CD4-positive, alpha-beta T cell (primary cell): Measurements from ENCODE around the gene IPO11. TPM values are rescaled to one million over a fixed set of nuclear protein-coding genes. Genes with fewer than 3 reads are reported as not detected.

ENCODE experiments used
- ATAC-seq: fragments of 200-7000 bp; cut with Tn5 transposase; one replicate; pipeline ENCODE4 v1.10.0; 2022; ENCODE audit warnings: mild to moderate bottlenecking; ENCODE audit not compliant: poor library complexity
- CTCF ChIA-PET: fragments of 350-600 bp; sonication (Branson Sonifier 250); formaldehyde crosslinking; loops from one replicate; lab custom pipeline; 2021; ENCODE audit warnings: antibody characterized with exemption, inconsistent platforms; lab: Charles Lee
- POLR2A ChIA-PET: fragments of 350-600 bp; sonication (Branson Sonifier 250); formaldehyde crosslinking; loops from one replicate; lab custom pipeline; 2021; ENCODE audit warnings: antibody characterized with exemption, inconsistent platforms; lab: Charles Lee
- DNase-seq, 14 experiments: peaks; one replicate each; pipeline ENCODE4 v3.0.0-alpha.2; 2013 to 2020; ENCODE audit warnings: mixed read lengths in 2 of 14
- H3K27ac ChIP-seq, 2 donors: one replicate each; pipeline versions ENCODE4 v1.5.1 to v1.7.0; 2013; ENCODE audit warnings: low read length in 2 of 2, low read depth in 1 of 2, mild to moderate bottlenecking in 1 of 2
- H3K27me3 ChIP-seq, 2 experiments: 1 replicate in 1 of 2; 2 replicates in 1 of 2; pipeline versions ENCODE4 v1.6.1 to v1.7.0; 2013; ENCODE audit warnings: low read length in 2 of 2, control low read depth in 1 of 2, mild to moderate bottlenecking in 1 of 2, moderate library complexity in 1 of 2; ENCODE audit not compliant: insufficient read depth in 2 of 2, control insufficient read depth in 1 of 2
- H3K36me3 ChIP-seq: one replicate; pipeline ENCODE4 v1.6.1; 2013; ENCODE audit warnings: low read length, control low read depth; ENCODE audit not compliant: insufficient read depth
- H3K4me1 ChIP-seq: one replicate; pipeline ENCODE4 v1.6.1; 2013; ENCODE audit warnings: low read length, control low read depth; ENCODE audit not compliant: insufficient read depth
- H3K4me3 ChIP-seq: one replicate; pipeline ENCODE4 v1.5.1; 2013; ENCODE audit warnings: mild to moderate bottlenecking, low read length, moderate library complexity
- H3K9me3 ChIP-seq, 2 experiments: 1 replicate in 1 of 2; 2 replicates in 1 of 2; pipeline versions ENCODE4 v1.6.1 to v1.7.0; 2013; ENCODE audit warnings: low read length in 2 of 2, mild to moderate bottlenecking in 2 of 2, control low read depth in 1 of 2, moderate library complexity in 1 of 2; ENCODE audit not compliant: control insufficient read depth in 1 of 2, insufficient read depth in 1 of 2
- H3K27ac Mint-ChIP-seq: one replicate; pipeline ENCODE4 v1.8.0; 2020; ENCODE audit warnings: mixed read lengths
- H3K27me3 Mint-ChIP-seq: one replicate; pipeline ENCODE4 v1.8.0; 2021; ENCODE audit warnings: mixed read lengths
- H3K36me3 Mint-ChIP-seq: one replicate; pipeline ENCODE4 v1.8.0; 2021; ENCODE audit warnings: low read depth, mixed read lengths
- H3K4me1 Mint-ChIP-seq: one replicate; pipeline ENCODE4 v1.8.0; 2021; ENCODE audit warnings: low read depth, mixed read lengths
- H3K4me3 Mint-ChIP-seq: one replicate; pipeline ENCODE4 v1.8.0; 2020; ENCODE audit warnings: mild to moderate bottlenecking, mixed read lengths
- H3K9me3 Mint-ChIP-seq: one replicate; pipeline ENCODE4 v1.8.0; 2020; ENCODE audit warnings: mixed read lengths
- CTCF ChIP-seq: fragments of 200-600 bp; IDR thresholded peaks from one replicate; pipeline ENCODE4 v1.8.0; 2022; ENCODE audit warnings: antibody characterized with exemption, mild to moderate bottlenecking
- intact Hi-C, 2 experiments: fragments of 100-400 bp; cut with DNase I in 1 of 2; cut with micrococcal nuclease in 1 of 2; formaldehyde crosslinking; loops; one replicate each; pipeline versions ENCODE4 v1.15.1 to v1.9.0; 2023 to 2025; cut with DNase I, micrococcal nuclease
- total RNA-seq, 174 experiments: library from RNA in 2 of 174; stranded (reverse) in 2 of 174; gene quantifications; one replicate each; pipeline ENCODE4 v1.2.3 and lab custom pipeline; 2021 to 2026

Gene IPO11
- total RNA-seq, 2 experiments from 2014 or later: 15.1 to 16.1 TPM

- ChIA-PET POLR2A (no interaction called here), CTCF (no interaction called here)
- ATAC-seq (no peak), DNase-seq (no peak)
- Mint-ChIP-seq H3K4me3 (no peak overlapping the region), H3K27me3 (no peaks in the 10 kb centered on the region), H3K36me3 (no peaks in the 10 kb centered on the region), H3K9me3 (peaks cover 3% of the 10 kb centered on the region), H3K27ac (no peak overlapping the region), H3K4me1 (no peaks in the 10 kb centered on the region)
- H3K4me3 ChIP-seq: no peak overlapping the region
- no peaks in the 10 kb centered on the region for H3K36me3 ChIP-seq
- no peaks in the 10 kb centered on the region for H3K9me3 ChIP-seq
- H3K27ac ChIP-seq: no peak overlapping the region
- no peaks in the 10 kb centered on the region for H3K27me3 ChIP-seq
- TF ChIP-seq CTCF: no peak
- intact Hi-C loops: no loop called here
- no peaks in the 10 kb centered on the region for H3K4me1 ChIP-seq
Measured at GRCh38 chr5:62650197-62650596, 237.6 kb downstream of the IPO11 start.

- ATAC-seq (no peak), DNase-seq (no peak)
- H3K9me3 ChIP-seq: peaks cover 0 to 6% of the 10 kb centered on the region in 2 experiments
- TF ChIP-seq CTCF: no peak
- H3K27me3 ChIP-seq: no peaks in the 10 kb centered on the region
- intact Hi-C loops: no loop called here
- H3K36me3 Mint-ChIP-seq: no peaks in the 10 kb centered on the region
- ChIA-PET POLR2A (no interaction called here), CTCF (no interaction called here)
- no peaks in the 10 kb centered on the region for H3K4me1 Mint-ChIP-seq
- no peak overlapping the region for H3K27ac ChIP-seq
- H3K36me3 ChIP-seq: no peaks in the 10 kb centered on the region
- H3K9me3 Mint-ChIP-seq: peaks cover 3% of the 10 kb centered on the region
- H3K4me1 ChIP-seq: no peaks in the 10 kb centered on the region
- H3K27me3 Mint-ChIP-seq: no peaks in the 10 kb centered on the region
- no peak overlapping the region for H3K4me3 Mint-ChIP-seq
- H3K4me3 ChIP-seq: no peak overlapping the region
- no peak overlapping the region for H3K27ac Mint-ChIP-seq
Measured at GRCh38 chr5:62652225-62652624, 239.7 kb downstream of the IPO11 start.

- H3K27me3 ChIP-seq: no peaks in the 10 kb centered on the region
- ChIA-PET CTCF (no interaction called here), POLR2A (no interaction called here)
- H3K4me1 ChIP-seq: no peaks in the 10 kb centered on the region
- DNase-seq: no peak
- Mint-ChIP-seq H3K27me3 (no peaks in the 10 kb centered on the region), H3K4me3 (no peak overlapping the region), H3K4me1 (no peaks in the 10 kb centered on the region), H3K36me3 (no peaks in the 10 kb centered on the region), H3K9me3 (peaks cover 3% of the 10 kb centered on the region), H3K27ac (no peak overlapping the region)
- H3K4me3 ChIP-seq: no peak overlapping the region
- H3K36me3 ChIP-seq: no peaks in the 10 kb centered on the region
- intact Hi-C loops: no loop called here
- peaks cover 0 to 6% of the 10 kb centered on the region in 2 experiments for H3K9me3 ChIP-seq
- TF ChIP-seq CTCF: no peak
- ATAC-seq: no peak
- no peak overlapping the region for H3K27ac ChIP-seq
Measured at GRCh38 chr5:62653001-62653863, 240.7 kb downstream of the IPO11 start.
